SK-N-SH (cell line): Measurements from ENCODE around the gene FCSK. TPM values are rescaled to one million over a fixed set of nuclear protein-coding genes. Genes with fewer than 3 reads are reported as not detected.

Experiments used
- CTCF ChIA-PET: fragments of 300-600, 350-600 bp; formaldehyde crosslinking; extraction: SDS; loops from one replicate; lab custom pipeline; 2021; lab: Yijun Ruan, JAX
- POLR2A ChIA-PET: fragments of 350-600 bp; sonication (Branson Sonifier 250); formaldehyde crosslinking; extraction: SDS; loops from one replicate; lab custom pipeline; 2020; ENCODE audit warnings: antibody characterized with exemption, inconsistent platforms; lab: Yijun Ruan, JAX
- DNase-seq: peaks from one replicate; pipeline ENCODE4 v3.0.0; 2012
- H2AFZ ChIP-seq: fragments of 200-600 bp; sonication (generic); 2 replicates; pipeline ENCODE4 v1.8.1; 2016; ENCODE audit warnings: antibody characterized with exemption, mild to moderate bottlenecking, low read depth
- H3F3A ChIP-seq: fragments of 200-600 bp; sonication (generic); replicated peaks from 2 replicates; pipeline ENCODE3; 2016; ENCODE audit warnings: antibody characterized with exemption, mild to moderate bottlenecking; ENCODE audit not compliant: insufficient read depth
- H3K27ac ChIP-seq, 2 experiments: fragments of 200-500 bp in 1 of 2; fragments of 200-600 bp in 1 of 2; sonication (Bioruptor generic) in 1 of 2; sonication (generic), shearing (Covaris generic) in 1 of 2; 2 replicates each; pipeline versions ENCODE4 v1.5.1 to v1.6.1; 2014 to 2016; ENCODE audit warnings: low read depth in 2 of 2, inconsistent platforms in 1 of 2, low read length in 1 of 2, mild to moderate bottlenecking in 1 of 2, mixed read lengths in 1 of 2
- H3K27me3 ChIP-seq: fragments of 200-600 bp; sonication (generic), shearing (Covaris generic); 2 replicates; pipeline ENCODE4 v1.6.1; 2016; ENCODE audit warnings: mixed run types; ENCODE audit not compliant: insufficient read depth
- H3K36me3 ChIP-seq, 2 experiments: fragments of 200-500 bp in 1 of 2; fragments of 200-600 bp in 1 of 2; sonication (Bioruptor generic) in 1 of 2; sonication (generic) in 1 of 2; replicated peaks in 1 of 2; 2 replicates each; pipeline versions ENCODE3 to v1.5.1; 2014 to 2016; ENCODE audit warnings: low read length in 1 of 2, mild to moderate bottlenecking in 1 of 2; ENCODE audit not compliant: insufficient read depth in 2 of 2, control insufficient read depth in 1 of 2
- H3K4me1 ChIP-seq, 2 experiments: fragments of 200-500 bp in 1 of 2; fragments of 200-600 bp in 1 of 2; sonication (Bioruptor generic) in 1 of 2; sonication (generic), shearing (Covaris generic) in 1 of 2; 2 replicates each; pipeline versions ENCODE4 v1.5.1 to v1.6.1; 2014 to 2016; ENCODE audit warnings: low read depth in 1 of 2, low read length in 1 of 2, mixed run types in 1 of 2; ENCODE audit not compliant: insufficient read depth in 2 of 2, control insufficient read depth in 1 of 2
- H3K4me2 ChIP-seq: fragments of 200-600 bp; sonication (generic), shearing (Covaris generic); 2 replicates; pipeline ENCODE4 v1.6.1; 2017; ENCODE audit warnings: mixed run types
- H3K4me3 ChIP-seq, 2 experiments: fragments of 200-500 bp in 1 of 2; fragments of 200-600 bp in 1 of 2; sonication (Bioruptor generic) in 1 of 2; sonication (generic), shearing (Covaris generic) in 1 of 2; 2 replicates each; pipeline versions ENCODE4 v1.5.1 to v1.8.1; 2014 to 2016; ENCODE audit warnings: low read depth in 2 of 2, inconsistent platforms in 1 of 2, low read length in 1 of 2, mild to moderate bottlenecking in 1 of 2, mixed read lengths in 1 of 2, moderate library complexity in 1 of 2
- H3K79me2 ChIP-seq: fragments of 200-600 bp; sonication (generic); 2 replicates; pipeline ENCODE4 v1.8.1; 2017; ENCODE audit warnings: mild to moderate bottlenecking; ENCODE audit not compliant: insufficient read depth
- H3K9ac ChIP-seq: fragments of 200-600 bp; sonication (generic); 2 replicates; pipeline ENCODE4 v1.6.1; 2017; ENCODE audit warnings: mixed run types
- H3K9me2 ChIP-seq: fragments of 200-600 bp; sonication (generic); 2 replicates; pipeline ENCODE4 v1.6.1; 2017; ENCODE audit warnings: mixed run types
- H3K9me3 ChIP-seq: fragments of 200-600 bp; sonication (generic); 2 replicates; pipeline ENCODE4 v1.6.1; 2017; ENCODE audit warnings: mixed run types, mild to moderate bottlenecking, moderate library complexity
- H4K20me1 ChIP-seq: fragments of 200-600 bp; sonication (generic); 2 replicates; pipeline ENCODE4 v1.6.1; 2017; ENCODE audit warnings: mild to moderate bottlenecking, mixed run types; ENCODE audit not compliant: insufficient read depth
- EP300 ChIP-seq, 2 experiments: IDR thresholded peaks; 2 replicates each; pipeline versions ENCODE4 v1.4.0 to v1.6.1; 2012; ENCODE audit warnings: borderline replicate concordance in 1 of 2, low read depth in 1 of 2, low read length in 1 of 2
- EZH2phosphoT487 ChIP-seq: fragments of 200-600 bp; sonication (generic); IDR thresholded peaks from 2 replicates; pipeline ENCODE4 v1.6.1; 2017; ENCODE audit warnings: low read depth, mixed run types, mild to moderate bottlenecking, antibody characterized with exemption, moderate library complexity, borderline replicate concordance
- FOSL2 ChIP-seq: IDR thresholded peaks from 2 replicates; pipeline ENCODE4 v1.4.0; 2012; ENCODE audit warnings: low read depth, mild to moderate bottlenecking, moderate library complexity, borderline replicate concordance
- FOXJ3 ChIP-seq: sonication (generic); formaldehyde crosslinking; IDR thresholded peaks from 2 replicates; pipeline ENCODE4 v1.5.1; 2020; ENCODE audit warnings: mild to moderate bottlenecking, missing genetic modification reagents
- FOXM1 ChIP-seq: IDR thresholded peaks from 2 replicates; pipeline ENCODE4 v1.4.0; 2012; ENCODE audit warnings: low read depth, mild to moderate bottlenecking
- GABPA ChIP-seq: IDR thresholded peaks from 2 replicates; pipeline ENCODE4 v1.4.0; 2012; ENCODE audit warnings: low read depth, mild to moderate bottlenecking
- JUND ChIP-seq: IDR thresholded peaks from 2 replicates; pipeline ENCODE4 v1.4.0; 2012
- MEF2A ChIP-seq: IDR thresholded peaks from 2 replicates; pipeline ENCODE4 v1.4.0; 2012; ENCODE audit warnings: low read depth, borderline replicate concordance
- MXI1 ChIP-seq: IDR thresholded peaks from 2 replicates; pipeline ENCODE4 v1.6.1; 2012; ENCODE audit warnings: mild to moderate bottlenecking, low read depth, low read length, improper control_type of control experiment
- NFIC ChIP-seq: IDR thresholded peaks from 2 replicates; pipeline ENCODE4 v1.4.0; 2012; ENCODE audit warnings: borderline replicate concordance
- NRF1 ChIP-seq: IDR thresholded peaks from 2 replicates; pipeline ENCODE4 v1.6.1; 2012; ENCODE audit warnings: low read depth, mild to moderate bottlenecking, low read length
- POLR2AphosphoS5 ChIP-seq: IDR thresholded peaks from 2 replicates; pipeline ENCODE4 v1.6.1; 2012; ENCODE audit warnings: low read depth, low read length
- RAD21 ChIP-seq: IDR thresholded peaks from 2 replicates; pipeline ENCODE4 v1.6.1; 2012; ENCODE audit warnings: mild to moderate bottlenecking, low read length
- REST ChIP-seq: IDR thresholded peaks from 2 replicates; pipeline ENCODE4 v1.6.1; 2012; ENCODE audit warnings: mild to moderate bottlenecking, low read depth, low read length, moderate library complexity
- RFX5 ChIP-seq: IDR thresholded peaks from 2 replicates; pipeline ENCODE4 v1.6.1; 2012; ENCODE audit warnings: mild to moderate bottlenecking, improper control_type of control experiment, low read length
- RXRA ChIP-seq: IDR thresholded peaks from 2 replicates; pipeline ENCODE4 v1.4.0; 2012; ENCODE audit warnings: low read depth, mild to moderate bottlenecking, borderline replicate concordance
- SIN3A ChIP-seq: IDR thresholded peaks from 2 replicates; pipeline ENCODE4 v1.6.1; 2012; ENCODE audit warnings: low read depth, mild to moderate bottlenecking, low read length, moderate library complexity, borderline replicate concordance
- SMC3 ChIP-seq: IDR thresholded peaks from 2 replicates; pipeline ENCODE4 v1.6.1; 2012; ENCODE audit warnings: low read depth, low read length, improper control_type of control experiment
- TEAD4 ChIP-seq: IDR thresholded peaks from 2 replicates; pipeline ENCODE4 v1.4.0; 2012; ENCODE audit warnings: mild to moderate bottlenecking, borderline replicate concordance; ENCODE audit not compliant: insufficient read depth
- YY1 ChIP-seq: IDR thresholded peaks from 2 replicates; pipeline ENCODE4 v1.4.0; 2012; ENCODE audit warnings: low read depth, mild to moderate bottlenecking
- WGBS: methylation state at CpG from one replicate; pipeline ENCODE4 v1.1.6; 2017; ENCODE audit warnings: low lambda C conversion rate; 5-methylcytosine and 5-hydroxymethylcytosine counted together
- polyA plus RNA-seq, 3 experiments: library from polyadenylated mRNA; depleted of rRNA; stranded (reverse); fragments of >200 nt; gene quantifications; 2 replicates each; pipeline ENCODE4 v1.2.3, GENCODE V29; 2012
- TF ChIP-seq, protein P1 (sequence below): IDR thresholded peaks from 2 replicates; pipeline ENCODE4 v1.4.0; 2012; ENCODE audit warnings: low read depth

The FCSK gene
- polyA plus RNA-seq, 1 of the 3 experiments (the other 2 are of a cell fraction) = 9.7 TPM

DNA sequence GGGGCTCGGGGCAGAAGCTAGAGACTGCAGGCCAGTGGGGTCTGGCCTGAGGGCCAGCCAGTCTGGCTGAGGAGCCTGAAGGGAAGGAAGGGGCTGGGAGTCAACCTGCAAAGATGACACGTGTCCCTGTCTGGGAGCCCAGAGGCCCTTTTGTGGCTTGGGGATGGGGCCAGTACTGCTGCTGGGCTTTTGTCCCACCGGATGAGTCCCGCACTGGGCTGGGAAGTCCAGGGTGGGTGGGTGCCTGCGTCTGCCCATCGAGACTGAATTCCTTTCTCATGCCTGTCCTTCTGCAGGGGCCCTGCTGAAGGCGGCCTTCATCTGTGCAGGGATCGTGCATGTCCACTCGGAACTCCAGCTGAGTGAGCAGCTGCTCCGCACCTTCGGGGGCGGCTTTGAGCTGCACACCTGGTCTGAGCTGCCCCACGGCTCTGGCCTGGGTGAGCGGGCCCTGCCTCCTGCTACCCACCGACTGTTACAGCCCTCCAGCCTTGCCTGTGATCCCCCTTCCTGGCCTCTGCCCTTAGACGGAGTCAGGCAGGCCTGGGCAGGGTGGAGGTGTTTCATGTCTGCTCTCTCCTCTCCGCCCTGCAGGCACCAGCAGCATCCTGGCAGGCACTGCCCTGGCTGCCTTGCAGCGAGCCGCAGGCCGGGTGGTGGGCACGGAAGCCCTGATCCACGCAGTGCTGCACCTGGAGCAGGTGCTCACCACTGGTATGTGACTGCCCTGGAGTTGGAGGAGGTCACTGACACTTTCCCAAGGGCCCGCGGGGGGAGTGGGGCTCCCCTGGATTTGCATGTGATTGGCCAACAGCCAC is 20.9 kb downstream of the FCSK start:
- Histone ChIP-seq H2AFZ (no peak overlapping the region), H3K9ac (no peak overlapping the region), H3K4me2 (no peak overlapping the region), H3K4me3 (no peak overlapping the region), H3F3A (peaks cover 12% of the 10 kb centered on the region), H3K79me2 (no peaks in the 10 kb centered on the region), H3K36me3 (peaks cover 0 to 21% of the 10 kb centered on the region in 2 experiments), H3K4me1 (peaks cover 10 to 14% of the 10 kb centered on the region in 2 experiments; a peak in 3 of 4 replicates), H3K9me2 (no peaks in the 10 kb centered on the region), H3K27ac (peak overlapping the region in 1 of 2 experiments; percentile 26; a peak in 2 of 4 replicates), H3K27me3 (no peaks in the 10 kb centered on the region), H4K20me1 (no peaks in the 10 kb centered on the region), H3K9me3 (no peaks in the 10 kb centered on the region)
- TF ChIP-seq EP300 (IDR thresholded peaks at IDR 0.05; ENCODE audit: borderline replicate concordance in 1 of 2, low read depth in 1 of 2, low read length in 1 of 2) (no peak), NFIC (no peak), NRF1 (no peak), EZH2phosphoT487 (no peak), FOSL2 (no peak), FOXM1 (no peak), JUND (no peak), RAD21 (no peak), POLR2AphosphoS5 (no peak), RXRA (no peak)
- TF ChIP-seq, protein P1, sequence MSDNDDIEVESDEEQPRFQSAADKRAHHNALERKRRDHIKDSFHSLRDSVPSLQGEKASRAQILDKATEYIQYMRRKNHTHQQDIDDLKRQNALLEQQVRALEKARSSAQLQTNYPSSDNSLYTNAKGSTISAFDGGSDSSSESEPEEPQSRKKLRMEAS = no peak
- POLR2A ChIA-PET = interaction anchor here (1.1 to 1.6 kb wide), 2 partner anchors 94 to 95 kb away, joined by 3 to 6 read pairs; no protein-coding TSS in a partner anchor
- no peak for DNase-seq
- 75% methylated on average over 4 of the region's 24 CpGs for WGBS
- CTCF ChIA-PET = interaction anchor here (0.9 to 1.3 kb wide), 2 partner anchors 79 to 80 kb away, joined by 4 read pairs; no protein-coding TSS in a partner anchor

GRCh38 chr16:70476272-70477020 is 22.1 kb downstream of the FCSK start:
- H2AFZ ChIP-seq = peak overlapping the region; percentile 36
- peaks cover 0 to 33% of the 10 kb centered on the region in 2 experiments for H3K36me3 ChIP-seq
- H3K27ac ChIP-seq = peak overlapping the region; percentile 72 to 82
- peak overlapping the region; percentile 43; the same call in 1 of the 2 replicates for H3K9ac ChIP-seq
- no peaks in the 10 kb centered on the region for H3K27me3 ChIP-seq
- H3K9me3 ChIP-seq = no peaks in the 10 kb centered on the region
- H4K20me1 ChIP-seq = no peaks in the 10 kb centered on the region
- H3K4me2 ChIP-seq = peak overlapping the region; percentile 70
- WGBS = 58% methylated on average over 11 of the region's 13 CpGs
- no peaks in the 10 kb centered on the region for H3K9me2 ChIP-seq
- H3K79me2 ChIP-seq = no peaks in the 10 kb centered on the region
- DNase-seq = peak; percentile 79
- CTCF ChIA-PET = no interaction called here
- no peak overlapping the region for H3K4me3 ChIP-seq
- POLR2A ChIA-PET = no interaction called here
- H3K4me1 ChIP-seq = peaks cover 10 to 11% of the 10 kb centered on the region in 2 experiments; a peak in 3 of 4 replicates
- H3F3A ChIP-seq = peaks cover 12% of the 10 kb centered on the region
- TF ChIP-seq SMC3 (0 out of 2 replicates have a peak, but pooled peaks have one; percentile 3), RFX5 (no peak), EZH2phosphoT487 (no peak), RAD21 (no peak; the same call in 1 of the 2 replicates), MXI1 (no peak; the same call in 1 of the 2 replicates), FOSL2 (peak; percentile 86), YY1 (no peak), REST (no peak), MEF2A (no peak), TEAD4 (0 out of 2 replicates have a peak, but pooled peaks have one; percentile 39), FOXJ3 (CRISPR knock-in tag) (no peak), GABPA (no peak), NFIC (peak; percentile 45; the same call in 1 of the 2 replicates), EP300 (IDR thresholded peaks at IDR 0.05; ENCODE audit: borderline replicate concordance in 1 of 2, low read depth in 1 of 2, low read length in 1 of 2) (no peak; a peak in 1 of 4 replicates), POLR2AphosphoS5 (0 out of 2 replicates have a peak, but pooled peaks have one; percentile 24), SIN3A (no peak; the same call in 1 of the 2 replicates)
